Mucosa of descending colon (tissue), 3 donors: ENCODE data around the gene ZBTB9. TPM values are rescaled to one million over a fixed set of nuclear protein-coding genes. Genes with fewer than 3 reads are reported as not detected.

Source experiments
- ATAC-seq: fragments of 200-7000 bp; cut with Tn5 transposase; one replicate; pipeline ENCODE4 v1.9.1; 2020; ENCODE audit warnings: mild to moderate bottlenecking, moderate library complexity
- DNase-seq, 3 donors: peaks; one replicate each; pipeline ENCODE4 v3.0.0-alpha.2; 2020
- H3K36me3 ChIP-seq: fragments of 200-600 bp; one replicate; pipeline ENCODE4 v1.8.0; 2021; ENCODE audit warnings: low read depth, mild to moderate bottlenecking
- H3K4me1 ChIP-seq: fragments of 200-600 bp; one replicate; pipeline ENCODE4 v1.8.0; 2021; ENCODE audit warnings: low read depth, mild to moderate bottlenecking
- H3K4me3 ChIP-seq: fragments of 200-600 bp; one replicate; pipeline ENCODE4 v1.8.0; 2021; ENCODE audit warnings: mild to moderate bottlenecking
- H3K9me3 ChIP-seq: fragments of 200-600 bp; one replicate; pipeline ENCODE4 v1.8.0; 2021; ENCODE audit warnings: mild to moderate bottlenecking
- CTCF ChIP-seq: fragments of 200-600 bp; IDR thresholded peaks from one replicate; pipeline ENCODE4 v1.8.0; 2022; ENCODE audit warnings: antibody characterized with exemption, mild to moderate bottlenecking
- intact Hi-C, 2 donors: fragments of 100-400 bp; cut with DNase I in 1 of 2; cut with micrococcal nuclease in 1 of 2; formaldehyde crosslinking; loops; one replicate each; pipeline versions ENCODE4 v1.11.0 to v1.11.1; 2022; cut with DNase I, micrococcal nuclease
- microRNA-seq: library from miRNA; unstranded; fragments of <30 nt; microRNA quantifications from one replicate; pipeline ENCODE4, GENCODE V29; 2019
- total RNA-seq, 3 donors: library from RNA; stranded (reverse); fragmentation: NEBNext Ultra II Directional in 2 of 3; extraction: Animal tissue kit (Norgen Biotek cat#: 25700) in 2 of 3; gene quantifications; one replicate each; pipeline versions ENCODE4 v1.2.1 to v1.2.4, GENCODE V29; 2021 to 2023
- donor health status: DM: no; HTN: no; CAD: no; lungs with moderate emphysema.
- donor health status: DM: no; HTN: no; CAD: no.
- donor health status: DM: no; HTN: yes; CAD: no.

Gene ZBTB9
- total RNA-seq, 3 donors from 2014 or later: 4.3 to 5.8 (median 4.5) TPM

- Histone ChIP-seq H3K4me3 (no peak overlapping the region), H3K36me3 (no peaks in the 10 kb centered on the region), H3K4me1 (no peaks in the 10 kb centered on the region), H3K9me3 (no peaks in the 10 kb centered on the region)
- no peak for TF ChIP-seq CTCF
- intact Hi-C loops: no loop called here
- DNase-seq (no peak), ATAC-seq (no peak)
These were observed 42.8 kb downstream of the ZBTB9 start for GRCh38 chr6:33497157-33497556.

- Histone ChIP-seq H3K4me1 (no peaks in the 10 kb centered on the region), H3K36me3 (no peaks in the 10 kb centered on the region), H3K4me3 (no peak overlapping the region), H3K9me3 (no peaks in the 10 kb centered on the region)
- intact Hi-C loops: no loop called here
- no peak for TF ChIP-seq CTCF
- no peak for DNase-seq
- ATAC-seq: no peak
These were observed 48.1 kb downstream of the ZBTB9 start for GRCh38 chr6:33502486-33502885.

- no peaks in the 10 kb centered on the region for H3K4me1 ChIP-seq
- no peak overlapping the region for H3K4me3 ChIP-seq
- H3K9me3 ChIP-seq: no peaks in the 10 kb centered on the region
- no peaks in the 10 kb centered on the region for H3K36me3 ChIP-seq
- intact Hi-C loops: no loop called here
- no peak for ATAC-seq
- no peak for DNase-seq
- TF ChIP-seq CTCF: no peak
These were observed 50.1 kb downstream of the ZBTB9 start for GRCh38 chr6:33504486-33504885.

GRCh38 chr6:33505548-33506370, 51.4 kb downstream of the ZBTB9 start:
- intact Hi-C loops: no loop called here
- Histone ChIP-seq H3K4me3 (no peak overlapping the region), H3K9me3 (no peaks in the 10 kb centered on the region), H3K4me1 (no peaks in the 10 kb centered on the region), H3K36me3 (no peaks in the 10 kb centered on the region)
- ATAC-seq: no peak
- DNase-seq: no peak
- no peak for TF ChIP-seq CTCF

Small RNA genes within 50 kb of the gene (microRNA-seq; reads per million reads assigned to microRNA genes)
- not detected for gene MIR5004

Other genes with a start within 250 kb of the ZBTB9 start
- gene HSD17B8, start 249.9 kb upstream of the ZBTB9 start, total RNA-seq: 10 to 100 TPM; 12.3 to 23.2 (median 19.7) TPM
- 10 to 100 TPM; 28.4 to 45.1 (median 30.3) TPM for gene RING1, start 246.1 kb upstream of the ZBTB9 start, total RNA-seq
- 10 to 100 TPM; 58.2 to 82.6 (median 72.7) TPM for gene VPS52, start 182.7 kb upstream of the ZBTB9 start, total RNA-seq
- 1,000 to 10,000 TPM; 1,579 to 1,936 (median 1,680) TPM for gene RPS18, start 182.5 kb upstream of the ZBTB9 start, total RNA-seq
- 10 to 100 TPM; 21.6 to 41.7 (median 24.2) TPM for gene B3GALT4, start 177.5 kb upstream of the ZBTB9 start, total RNA-seq
- gene WDR46, start 165.3 kb upstream of the ZBTB9 start, total RNA-seq: 10 to 100 TPM; 25.5 to 37.9 (median 30.9) TPM
- 10 to 100 TPM; 37.9 to 50.1 (median 40.2) TPM for gene PFDN6, start 165.0 kb upstream of the ZBTB9 start, total RNA-seq
- gene RGL2, start 155.6 kb upstream of the ZBTB9 start, total RNA-seq: 10 to 100 TPM; 26.4 to 64.6 (median 38.9) TPM
- gene TAPBP, start 140.5 kb upstream of the ZBTB9 start, total RNA-seq: 100 to 1,000 TPM; 179 to 321 (median 258) TPM
- gene ZBTB22, start 136.8 kb upstream of the ZBTB9 start, total RNA-seq: 10 to 100 TPM; 18.5 to 23.7 (median 20.1) TPM
- gene DAXX, start 131.6 kb upstream of the ZBTB9 start, total RNA-seq: 10 to 100 TPM; 34.7 to 46.1 (median 39.7) TPM
- 10 to 100 TPM in 1 of 3 donors, 1 to 10 TPM in 2; 3.5 to 21.1 (median 6.3) TPM for gene KIFC1, start 62.8 kb upstream of the ZBTB9 start, total RNA-seq
- gene PHF1, start 43.6 kb upstream of the ZBTB9 start, total RNA-seq: 10 to 100 TPM; 29.9 to 96.5 (median 38.1) TPM
- gene CUTA, start 36.5 kb upstream of the ZBTB9 start, total RNA-seq: 100 to 1,000 TPM; 146 to 163 (median 151) TPM
- 10 to 100 TPM in 1 of 3 donors, 1 to 10 TPM in 2; 8.1 to 39.8 (median 8.8) TPM for gene SYNGAP1, start 34.5 kb upstream of the ZBTB9 start, total RNA-seq
- 10 to 100 TPM; 57.1 to 97.9 (median 90.5) TPM for gene BAK1, start 125.7 kb downstream of the ZBTB9 start, total RNA-seq
- 100 to 1,000 TPM in 2 of 3 donors, 10 to 100 TPM in 1; 60.2 to 111 (median 103) TPM for gene ITPR3, start 166.7 kb downstream of the ZBTB9 start, total RNA-seq